ENCODE measurements around the gene LRP5. TPM values are rescaled to one million over a fixed set of nuclear protein-coding genes. Genes with fewer than 3 reads are reported as not detected.
A peak's percentile ranks its signal among the peaks of the same experiment; 100 is the strongest.

The LRP5 gene
- total and polyA plus RNA-seq, 9 of the 15 experiments (the other 6 are each of a cell fraction or from before 2014, with no cell fraction given) = 0.48 to 44.2 (median 13.5) TPM

DNA sequence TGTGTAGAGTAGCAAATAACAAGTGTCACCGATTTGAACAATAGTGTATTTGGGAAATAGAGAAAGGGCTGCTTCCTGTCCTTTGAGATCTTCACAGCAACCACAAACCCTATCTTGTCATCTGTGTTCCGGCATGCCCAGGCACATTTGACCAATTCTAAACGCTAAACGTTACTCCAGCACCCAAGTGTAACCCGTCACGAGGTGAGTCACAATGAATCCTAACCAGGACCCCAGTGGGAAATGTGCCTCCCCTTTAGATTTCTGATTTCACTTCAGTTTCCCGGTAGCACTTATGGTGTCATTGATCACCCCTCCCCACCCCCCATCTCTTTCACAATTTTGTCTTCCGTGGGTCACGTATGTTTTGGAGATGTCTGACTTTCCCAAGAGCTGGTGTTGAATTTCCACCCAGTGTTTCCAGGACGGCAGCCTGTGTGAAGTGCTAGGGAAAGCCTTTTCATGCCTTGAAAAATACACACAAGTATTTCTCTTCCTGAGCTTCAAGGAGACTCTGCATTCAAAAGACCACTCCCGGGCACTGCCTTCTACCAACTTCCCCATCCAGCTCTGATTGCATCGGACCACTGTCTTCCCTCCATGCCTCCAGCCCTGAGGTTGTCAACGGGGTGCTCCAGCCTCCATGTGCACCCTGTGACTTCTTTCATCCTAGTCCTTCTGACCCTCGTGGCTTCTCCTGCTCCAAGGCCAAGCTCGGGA is 30.1 kb upstream of the LRP5 start (continued):
- TF ChIP-seq TCF3 (CRISPR knock-in tag; IDR thresholded peaks at IDR 0.05) = 0 out of 2 replicates have a peak, but pooled peaks have one; percentile 18
- peak; percentile 45; the same call in 1 of the 2 replicates for TF ChIP-seq CREM (IDR thresholded peaks at IDR 0.05; ENCODE audit: low read depth)
- TF ChIP-seq, protein P1, sequence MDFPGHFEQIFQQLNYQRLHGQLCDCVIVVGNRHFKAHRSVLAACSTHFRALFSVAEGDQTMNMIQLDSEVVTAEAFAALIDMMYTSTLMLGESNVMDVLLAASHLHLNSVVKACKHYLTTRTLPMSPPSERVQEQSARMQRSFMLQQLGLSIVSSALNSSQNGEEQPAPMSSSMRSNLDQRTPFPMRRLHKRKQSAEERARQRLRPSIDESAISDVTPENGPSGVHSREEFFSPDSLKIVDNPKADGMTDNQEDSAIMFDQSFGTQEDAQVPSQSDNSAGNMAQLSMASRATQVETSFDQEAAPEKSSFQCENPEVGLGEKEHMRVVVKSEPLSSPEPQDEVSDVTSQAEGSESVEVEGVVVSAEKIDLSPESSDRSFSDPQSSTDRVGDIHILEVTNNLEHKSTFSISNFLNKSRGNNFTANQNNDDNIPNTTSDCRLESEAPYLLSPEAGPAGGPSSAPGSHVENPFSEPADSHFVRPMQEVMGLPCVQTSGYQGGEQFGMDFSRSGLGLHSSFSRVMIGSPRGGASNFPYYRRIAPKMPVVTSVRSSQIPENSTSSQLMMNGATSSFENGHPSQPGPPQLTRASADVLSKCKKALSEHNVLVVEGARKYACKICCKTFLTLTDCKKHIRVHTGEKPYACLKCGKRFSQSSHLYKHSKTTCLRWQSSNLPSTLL (IDR thresholded peaks at IDR 0.05) = no peak
- peak; percentile 35; the same call in 1 of the 2 replicates for TF ChIP-seq JUND (IDR thresholded peaks at IDR 0.05; ENCODE audit: borderline replicate concordance, low read depth, low read length)
- TF ChIP-seq JUND (tag; IDR thresholded peaks at IDR 0.05; ENCODE audit: borderline replicate concordance, low read depth, low read length) = peak; percentile 47; the same call in 1 of the 3 replicates
- TF ChIP-seq ZFP36 (IDR thresholded peaks at IDR 0.05; ENCODE audit: low read depth, low read length, partially characterized antibody) = no peak
- TF ChIP-seq, protein P2, sequence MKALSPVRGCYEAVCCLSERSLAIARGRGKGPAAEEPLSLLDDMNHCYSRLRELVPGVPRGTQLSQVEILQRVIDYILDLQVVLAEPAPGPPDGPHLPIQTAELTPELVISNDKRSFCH (CRISPR knock-in tag; IDR thresholded peaks at IDR 0.05) = no peak
- TF ChIP-seq, protein P2 (tag; IDR thresholded peaks at IDR 0.05) = no peak
- TF ChIP-seq ZNF717 (CRISPR knock-in tag; IDR thresholded peaks at IDR 0.05) = no peak
- no peak for TF ChIP-seq FUS (optimal IDR thresholded peaks at IDR 0.05; ENCODE audit: low read depth, low read length)
- no peak for TF ChIP-seq MXI1 (IDR thresholded peaks at IDR 0.05; ENCODE audit: low read depth, low read length)
- TF ChIP-seq ARID1B (IDR thresholded peaks at IDR 0.05) = peak; percentile 54; the same call in 1 of the 2 replicates
- no peak for TF ChIP-seq YY1 (IDR thresholded peaks at IDR 0.05; ENCODE audit: borderline replicate concordance in 1 of 3, control insufficient read depth in 1 of 3, extremely low read depth in 1 of 3, insufficient read depth in 3 of 3, insufficient read length in 1 of 3, insufficient replicate concordance in 2 of 3, low read depth in 1 of 3, low read length in 2 of 3)
- no peak for TF ChIP-seq TFAM (CRISPR knock-in tag; conservative IDR thresholded peaks at IDR 0.05)
- TF ChIP-seq E2F3 (CRISPR knock-in tag; IDR thresholded peaks at IDR 0.05) = no peak
- no peak for TF ChIP-seq ETV5 (CRISPR knock-in tag; IDR thresholded peaks at IDR 0.05; ENCODE audit: low read depth)
- TF ChIP-seq ZNF584 (CRISPR knock-in tag; IDR thresholded peaks at IDR 0.05; ENCODE audit: low read depth) = peak; percentile 77; the same call in 1 of the 2 replicates
- TF ChIP-seq, protein P3, sequence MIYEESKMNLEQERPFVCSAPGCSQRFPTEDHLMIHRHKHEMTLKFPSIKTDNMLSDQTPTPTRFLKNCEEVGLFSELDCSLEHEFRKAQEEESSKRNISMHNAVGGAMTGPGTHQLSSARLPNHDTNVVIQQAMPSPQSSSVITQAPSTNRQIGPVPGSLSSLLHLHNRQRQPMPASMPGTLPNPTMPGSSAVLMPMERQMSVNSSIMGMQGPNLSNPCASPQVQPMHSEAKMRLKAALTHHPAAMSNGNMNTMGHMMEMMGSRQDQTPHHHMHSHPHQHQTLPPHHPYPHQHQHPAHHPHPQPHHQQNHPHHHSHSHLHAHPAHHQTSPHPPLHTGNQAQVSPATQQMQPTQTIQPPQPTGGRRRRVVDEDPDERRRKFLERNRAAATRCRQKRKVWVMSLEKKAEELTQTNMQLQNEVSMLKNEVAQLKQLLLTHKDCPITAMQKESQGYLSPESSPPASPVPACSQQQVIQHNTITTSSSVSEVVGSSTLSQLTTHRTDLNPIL (CRISPR knock-in tag; IDR thresholded peaks at IDR 0.05) = peak; percentile 49; the same call in 1 of the 2 replicates
- TF ChIP-seq, protein P4, sequence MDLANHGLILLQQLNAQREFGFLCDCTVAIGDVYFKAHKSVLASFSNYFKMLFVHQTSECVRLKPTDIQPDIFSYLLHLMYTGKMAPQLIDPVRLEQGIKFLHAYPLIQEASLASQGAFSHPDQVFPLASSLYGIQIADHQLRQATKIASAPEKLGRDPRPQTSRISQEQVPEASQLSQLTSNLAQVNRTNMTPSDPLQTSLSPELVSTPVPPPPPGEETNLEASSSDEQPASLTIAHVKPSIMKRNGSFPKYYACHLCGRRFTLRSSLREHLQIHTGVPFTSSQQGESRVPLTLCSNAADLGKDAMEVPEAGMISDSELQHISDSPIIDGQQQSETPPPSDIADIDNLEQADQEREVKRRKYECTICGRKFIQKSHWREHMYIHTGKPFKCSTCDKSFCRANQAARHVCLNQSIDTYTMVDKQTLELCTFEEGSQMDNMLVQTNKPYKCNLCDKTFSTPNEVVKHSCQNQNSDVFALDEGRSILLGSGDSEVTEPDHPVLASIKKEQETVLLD (IDR thresholded peaks at IDR 0.05) = no peak; the same call in 1 of the 2 replicates
- TF ChIP-seq SMAD1 (IDR thresholded peaks at IDR 0.05; ENCODE audit: low read depth, low read length, partially characterized antibody) = no peak

Measured in K562 (cell line).